Tibial artery (tissue), 4 donors: ENCODE results near the gene ACY1.

Experiments
- DNase-seq, 2 donors: peaks; one replicate each; pipeline ENCODE4 v3.0.0-alpha.2; 2019
- H3K27ac ChIP-seq, 2 donors: fragments of 200-600 bp; sonication (generic) in 1 of 2; 1 replicate in 1 of 2; 2 replicates in 1 of 2; pipeline ENCODE4 v1.5.1; 2018 to 2019; ENCODE audit warnings: mild to moderate bottlenecking in 1 of 2
- H3K27me3 ChIP-seq, 2 donors: fragments of 200-600 bp; sonication (generic) in 1 of 2; one replicate each; pipeline versions ENCODE4 v1.5.1 to v1.6.0; 2016 to 2019
- H3K36me3 ChIP-seq, 3 donors: fragments of 200-600 bp; sonication (generic) in 2 of 3; one replicate each; pipeline ENCODE4 v1.5.1; 2016 to 2019; ENCODE audit warnings: mild to moderate bottlenecking in 2 of 3
- H3K4me1 ChIP-seq, 4 donors: fragments of 200-600 bp; sonication (generic) in 2 of 4; 1 replicate in 3 of 4; 2 replicates in 1 of 4; pipeline ENCODE4 v1.5.1; 2016 to 2019
- H3K4me3 ChIP-seq, 2 donors: fragments of 200-600 bp; sonication (generic) in 1 of 2; 1 replicate in 1 of 2; 2 replicates in 1 of 2; pipeline ENCODE4 v1.5.1; 2018 to 2019; ENCODE audit warnings: mild to moderate bottlenecking in 2 of 2
- H3K9me3 ChIP-seq, 3 donors: fragments of 200-600 bp; sonication (generic) in 1 of 3; one replicate each; pipeline ENCODE4 v1.5.1; 2016 to 2019
- intact Hi-C: fragments of 100-400 bp; cut with DNase I; formaldehyde crosslinking; loops from one replicate; pipeline ENCODE4 v1.15.0; 2023; ENCODE audit warnings: low total_unique reads
- TF ChIP-seq, protein P1 (sequence below), 2 experiments: fragments of 200-600 bp in 1 of 2; fragments of 450-650 bp in 1 of 2; IDR thresholded peaks; one replicate each; pipeline ENCODE4 v1.5.1; 2017 to 2019; ENCODE audit warnings: antibody characterized with exemption in 2 of 2, mild to moderate bottlenecking in 1 of 2, moderate library complexity in 1 of 2

Gene ACY1

DNA sequence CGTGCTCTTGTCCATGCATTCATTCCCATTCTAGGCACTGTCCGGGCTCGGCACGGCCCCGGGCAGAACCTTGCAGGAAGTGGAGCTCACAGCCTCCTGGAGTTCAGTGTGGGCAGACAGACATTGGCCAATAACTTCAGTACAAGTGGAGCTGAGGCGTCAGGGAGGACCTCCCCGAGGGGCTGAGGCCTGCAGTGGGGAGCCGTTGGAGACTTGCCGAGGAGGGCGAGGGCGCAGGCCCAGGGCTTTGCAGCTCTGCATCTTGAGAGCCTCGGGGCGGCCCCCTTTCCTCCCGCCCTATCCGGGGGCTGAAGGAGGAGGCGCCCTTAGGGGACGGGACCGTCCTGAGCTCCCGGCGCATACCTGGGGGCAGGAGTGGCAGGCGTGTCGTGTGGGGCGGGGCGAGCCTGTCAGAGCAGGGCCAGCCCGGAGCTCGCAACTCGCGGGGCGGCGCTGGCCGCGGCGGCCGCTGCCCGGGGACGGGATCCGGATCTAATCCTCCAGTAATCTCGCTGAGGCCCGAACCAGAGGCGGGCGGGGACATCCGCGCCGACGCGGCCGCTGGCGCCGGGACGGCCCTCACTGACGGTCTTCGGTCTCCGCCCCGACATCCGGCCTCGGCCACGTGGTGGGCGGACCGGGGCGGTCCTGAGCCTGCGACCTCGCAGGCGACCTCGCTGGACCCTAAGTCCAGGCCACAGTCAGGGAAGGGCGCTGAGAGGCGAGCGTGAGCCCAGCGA lies at the start of gene ACY1:
ACY1 (plus strand) TSS at position 698 of the 740 bp plus-strand sequence. CDS start 530 bp downstream, outside the sequence.
- Histone ChIP-seq H3K9me3 (no peaks in the 10 kb centered on the region), H3K27me3 (no peaks in the 10 kb centered on the region), H3K4me3 (peak within 1 kb of the TSS; percentile 62 to 88), H3K36me3 (no peaks in the 10 kb centered on the region), H3K4me1 (peaks cover 0 to 27% (median 20%) of the 10 kb centered on the region in 4 donors), H3K27ac (peak within 1 kb of the TSS; percentile 94 to 96)
- intact Hi-C loops: loop anchor here (5.0 kb wide), 1 partner anchor 41 kb away; the partner anchor contains the start of genes PARP3 and RRP9
- DNase-seq: peak; percentile 85 to 94
- TF ChIP-seq, protein P1, sequence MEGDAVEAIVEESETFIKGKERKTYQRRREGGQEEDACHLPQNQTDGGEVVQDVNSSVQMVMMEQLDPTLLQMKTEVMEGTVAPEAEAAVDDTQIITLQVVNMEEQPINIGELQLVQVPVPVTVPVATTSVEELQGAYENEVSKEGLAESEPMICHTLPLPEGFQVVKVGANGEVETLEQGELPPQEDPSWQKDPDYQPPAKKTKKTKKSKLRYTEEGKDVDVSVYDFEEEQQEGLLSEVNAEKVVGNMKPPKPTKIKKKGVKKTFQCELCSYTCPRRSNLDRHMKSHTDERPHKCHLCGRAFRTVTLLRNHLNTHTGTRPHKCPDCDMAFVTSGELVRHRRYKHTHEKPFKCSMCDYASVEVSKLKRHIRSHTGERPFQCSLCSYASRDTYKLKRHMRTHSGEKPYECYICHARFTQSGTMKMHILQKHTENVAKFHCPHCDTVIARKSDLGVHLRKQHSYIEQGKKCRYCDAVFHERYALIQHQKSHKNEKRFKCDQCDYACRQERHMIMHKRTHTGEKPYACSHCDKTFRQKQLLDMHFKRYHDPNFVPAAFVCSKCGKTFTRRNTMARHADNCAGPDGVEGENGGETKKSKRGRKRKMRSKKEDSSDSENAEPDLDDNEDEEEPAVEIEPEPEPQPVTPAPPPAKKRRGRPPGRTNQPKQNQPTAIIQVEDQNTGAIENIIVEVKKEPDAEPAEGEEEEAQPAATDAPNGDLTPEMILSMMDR (IDR thresholded peaks at IDR 0.05): no peak

DNA sequence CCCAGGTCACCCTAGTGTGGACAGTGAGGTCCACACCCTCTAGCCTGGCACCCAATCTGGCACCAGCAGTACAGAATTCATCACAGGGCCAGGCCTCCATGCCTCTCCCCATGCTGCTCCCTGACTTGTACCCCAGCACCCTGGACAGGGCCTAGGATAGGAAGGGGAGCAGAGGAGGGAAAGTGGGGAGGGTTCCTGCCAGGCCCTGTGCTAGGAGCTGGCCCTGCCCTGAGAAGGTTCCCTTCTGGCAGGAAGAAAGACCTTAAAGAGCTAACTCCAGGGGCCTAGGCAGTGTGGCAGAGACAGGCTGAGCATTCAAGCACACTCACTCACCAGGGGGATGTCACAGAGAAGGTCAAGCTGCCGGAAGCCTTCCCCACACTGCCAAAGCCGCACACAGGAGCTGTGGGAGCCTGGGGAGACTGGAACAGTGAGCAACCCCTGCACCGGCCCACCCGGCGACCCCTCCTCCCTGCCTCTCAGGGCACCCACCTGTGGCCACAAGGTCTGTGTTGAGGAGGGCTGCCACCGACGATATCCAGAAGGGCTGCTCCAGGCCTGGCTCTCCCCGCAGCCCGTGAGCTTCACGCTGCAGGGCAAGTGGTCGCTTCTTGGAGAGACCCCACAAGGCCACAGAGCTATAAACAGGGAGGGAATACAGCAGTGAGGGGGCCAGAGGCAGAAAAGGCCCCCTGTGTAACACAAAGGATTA lies 49.0 kb upstream of the ACY1 start:
- TF ChIP-seq, protein P1 (IDR thresholded peaks at IDR 0.05): no peak
- DNase-seq: peak in 1 of 2 donors; percentile 48
- H3K27me3 ChIP-seq: no peaks in the 10 kb centered on the region
- H3K4me1 ChIP-seq: no peaks in the 10 kb centered on the region
- H3K9me3 ChIP-seq: no peaks in the 10 kb centered on the region
- no peak overlapping the region for H3K4me3 ChIP-seq
- H3K27ac ChIP-seq: no peak overlapping the region
- peaks cover 45 to 76% (median 61%) of the 10 kb centered on the region in 3 donors for H3K36me3 ChIP-seq
- intact Hi-C loops: no loop called here

DNA sequence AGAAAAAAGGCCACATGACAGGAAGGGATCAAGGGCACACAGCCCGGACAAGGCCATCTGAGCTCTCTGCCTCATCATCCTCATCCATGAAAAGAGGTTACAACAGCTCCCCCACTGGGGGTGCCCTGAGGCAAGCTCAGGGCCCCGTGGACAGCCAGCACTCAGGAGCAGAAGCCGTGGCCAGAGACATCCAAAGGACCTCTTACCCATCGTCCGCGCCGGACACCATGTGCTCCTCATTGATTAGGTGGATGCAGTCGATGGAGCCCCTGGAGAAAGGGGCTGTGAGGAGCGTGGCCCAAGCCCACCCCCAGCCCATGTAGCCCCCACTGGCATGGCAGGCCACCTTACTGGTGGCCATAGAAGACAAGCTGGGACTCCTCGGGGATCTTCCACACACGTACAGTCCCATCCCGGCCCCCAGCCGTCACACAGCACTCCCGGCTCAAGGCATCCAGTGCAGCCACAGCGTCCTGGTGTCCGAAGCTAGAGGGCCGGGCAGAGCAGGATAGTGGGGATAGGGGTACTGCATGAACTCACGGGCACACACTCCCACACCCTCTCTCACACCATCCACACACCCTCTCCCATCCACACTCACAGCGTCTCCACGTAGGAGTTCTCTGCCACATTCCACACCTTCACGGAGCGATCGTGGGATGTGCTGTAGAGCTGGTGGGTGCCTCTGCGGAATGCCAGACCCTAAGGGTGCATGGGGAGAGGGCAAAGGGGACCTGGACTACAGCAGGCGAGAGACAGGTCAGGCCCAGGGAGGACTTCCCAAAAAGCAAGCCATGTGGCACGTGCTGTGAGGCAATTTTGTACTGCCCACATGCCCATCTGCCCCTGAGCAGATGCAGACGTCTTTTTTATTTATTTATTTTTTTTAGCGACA lies 48.1 kb upstream of the ACY1 start:
- Histone ChIP-seq H3K4me1 (peaks cover 0 to 6% (median 4%) of the 10 kb centered on the region in 4 donors), H3K36me3 (peaks cover 45 to 76% (median 61%) of the 10 kb centered on the region in 3 donors), H3K27ac (no peak overlapping the region), H3K9me3 (no peaks in the 10 kb centered on the region), H3K4me3 (no peak overlapping the region), H3K27me3 (no peaks in the 10 kb centered on the region)
- DNase-seq: peak in 1 of 2 donors; percentile 57
- intact Hi-C loops: no loop called here
- TF ChIP-seq, protein P1 (IDR thresholded peaks at IDR 0.05): no peak

DNA sequence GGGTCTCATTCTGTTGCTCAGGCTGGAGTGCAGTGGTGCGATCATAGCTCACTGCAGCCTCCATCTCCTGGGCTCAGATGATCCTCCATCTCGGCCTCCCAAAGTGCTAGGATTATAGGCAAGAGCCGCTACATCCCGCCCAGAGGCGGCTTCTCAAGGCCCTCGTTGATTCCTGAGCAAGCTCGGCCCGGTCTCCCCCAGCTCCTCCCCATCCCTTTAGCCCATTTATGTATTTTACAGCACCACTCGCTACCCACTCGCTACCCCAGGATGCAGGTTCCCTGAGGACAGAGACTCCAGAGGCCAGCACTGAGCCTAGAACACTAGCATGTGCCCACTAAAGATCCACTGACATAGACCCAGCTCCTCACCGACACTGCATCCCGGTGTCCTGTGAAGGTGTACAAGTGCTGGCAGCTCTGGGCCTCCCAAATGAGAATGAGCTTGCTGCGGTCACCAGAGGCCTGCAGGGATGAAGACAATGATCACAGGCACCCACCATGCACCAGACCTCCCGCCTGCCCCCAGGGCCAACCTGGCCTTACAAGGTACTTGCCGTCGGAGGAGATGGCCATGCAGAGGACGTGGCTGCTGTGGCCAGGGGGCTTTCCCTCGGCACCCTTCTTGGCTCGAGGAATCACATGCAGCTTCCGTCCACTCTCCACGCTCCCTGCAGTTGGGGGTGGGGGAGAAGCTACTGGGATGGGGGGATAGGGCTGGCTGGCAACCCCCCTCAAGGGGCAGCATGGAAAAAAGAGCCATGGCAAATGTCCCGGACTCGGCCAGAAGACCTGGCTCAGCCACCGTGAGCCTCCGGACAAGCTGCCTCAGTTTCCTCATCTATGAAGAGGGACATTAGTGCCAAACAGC lies 47.2 kb upstream of the ACY1 start:
- intact Hi-C loops: no loop called here
- Histone ChIP-seq H3K9me3 (no peaks in the 10 kb centered on the region), H3K27ac (no peak overlapping the region), H3K27me3 (no peaks in the 10 kb centered on the region), H3K4me3 (no peak overlapping the region), H3K4me1 (peaks cover 0 to 14% (median 13%) of the 10 kb centered on the region in 4 donors), H3K36me3 (peaks cover 45 to 76% (median 61%) of the 10 kb centered on the region in 3 donors)
- TF ChIP-seq, protein P1 (IDR thresholded peaks at IDR 0.05): no peak
- peak in 1 of 2 donors; percentile 35 for DNase-seq
